ENCODE results near the gene LY6G5C. TPM values are rescaled to one million over a fixed set of nuclear protein-coding genes. Genes with fewer than 3 reads are reported as not detected.

The LY6G5C gene
- total RNA-seq, 1 experiment from 2014 or later = not detected

Other genes with a start within 250 kb of the LY6G5C start
- 24.9 and 27.3 TPM in 2 replicates for gene MICB, start 182.9 kb downstream of the LY6G5C start, total RNA-seq (2014; rRNA removed; shearing (Covaris generic))
- gene MCCD1, start 152.1 kb downstream of the LY6G5C start, total RNA-seq (2014; rRNA removed; shearing (Covaris generic)) = not detected in 2 replicates
- 678 and 762 TPM in 2 replicates for gene DDX39B, start 139.1 kb downstream of the LY6G5C start, total RNA-seq (2014; rRNA removed; shearing (Covaris generic))
- gene ATP6V1G2, start 134.5 kb downstream of the LY6G5C start, total RNA-seq (2014; rRNA removed; shearing (Covaris generic)) = 1.5 TPM in 1 of 2 replicates, not detected in the other
- gene NFKBIL1, start 133.5 kb downstream of the LY6G5C start, total RNA-seq (2014; rRNA removed; shearing (Covaris generic)) = 16.2 and 21.5 TPM in 2 replicates
- gene LTA, start 108.8 kb downstream of the LY6G5C start, total RNA-seq (2014; rRNA removed; shearing (Covaris generic)) = 0.11 TPM in 1 of 2 replicates, not detected in the other
- gene TNF, start 105.5 kb downstream of the LY6G5C start, total RNA-seq (2014; rRNA removed; shearing (Covaris generic)) = 1.4 and 4.0 TPM in 2 replicates
- 2.1 TPM in 1 of 2 replicates, not detected in the other for gene LTB, start 98.6 kb downstream of the LY6G5C start, total RNA-seq (2014; rRNA removed; shearing (Covaris generic))
- 0.09 and 3.5 TPM in 2 replicates for gene LST1, start 94.8 kb downstream of the LY6G5C start, total RNA-seq (2014; rRNA removed; shearing (Covaris generic))
- not detected in 2 replicates for gene NCR3, start 88.1 kb downstream of the LY6G5C start, total RNA-seq (2014; rRNA removed; shearing (Covaris generic))
- not detected in 2 replicates for gene AIF1, start 65.8 kb downstream of the LY6G5C start, total RNA-seq (2014; rRNA removed; shearing (Covaris generic))
- 50.1 and 51.9 TPM in 2 replicates for gene PRRC2A, start 60.4 kb downstream of the LY6G5C start, total RNA-seq (2014; rRNA removed; shearing (Covaris generic))
- 256 and 287 TPM in 2 replicates for gene BAG6, start 28.4 kb downstream of the LY6G5C start, total RNA-seq (2014; rRNA removed; shearing (Covaris generic))
- gene APOM, start 25.2 kb downstream of the LY6G5C start, total RNA-seq (2014; rRNA removed; shearing (Covaris generic)) = 0.18 and 1.4 TPM in 2 replicates
- gene C6orf47, start 20.3 kb downstream of the LY6G5C start, total RNA-seq (2014; rRNA removed; shearing (Covaris generic)) = 15.9 and 18.0 TPM in 2 replicates
- 32.9 and 40.2 TPM in 2 replicates for gene GPANK1, start 16.1 kb downstream of the LY6G5C start, total RNA-seq (2014; rRNA removed; shearing (Covaris generic))
- 328 and 376 TPM in 2 replicates for gene CSNK2B, start 15.0 kb downstream of the LY6G5C start, total RNA-seq (2014; rRNA removed; shearing (Covaris generic))
- 0.91 and 6.3 TPM in 2 replicates for gene LY6G5B, start 11.1 kb downstream of the LY6G5C start, total RNA-seq (2014; rRNA removed; shearing (Covaris generic))
- gene ABHD16A, start 22.3 kb upstream of the LY6G5C start, total RNA-seq (2014; rRNA removed; shearing (Covaris generic)) = 55.2 and 64.4 TPM in 2 replicates
- gene LY6G6F, start 25.8 kb upstream of the LY6G5C start, total RNA-seq (2014; rRNA removed; shearing (Covaris generic)) = not detected in 2 replicates
- not detected in 2 replicates for gene LY6G6D, start 34.3 kb upstream of the LY6G5C start, total RNA-seq (2014; rRNA removed; shearing (Covaris generic))
- gene LY6G6C, start 40.7 kb upstream of the LY6G5C start, total RNA-seq (2014; rRNA removed; shearing (Covaris generic)) = not detected in 2 replicates
- gene MPIG6B, start 42.3 kb upstream of the LY6G5C start, total RNA-seq (2014; rRNA removed; shearing (Covaris generic)) = not detected in 2 replicates
- gene DDAH2, start 48.2 kb upstream of the LY6G5C start, total RNA-seq (2014; rRNA removed; shearing (Covaris generic)) = 46.1 and 55.6 TPM in 2 replicates
- gene CLIC1, start 55.5 kb upstream of the LY6G5C start, total RNA-seq (2014; rRNA removed; shearing (Covaris generic)) = 1,198 and 1,241 TPM in 2 replicates
- 19.9 and 20.9 TPM in 2 replicates for gene MSH5, start 58.9 kb upstream of the LY6G5C start, total RNA-seq (2014; rRNA removed; shearing (Covaris generic))
- gene SAPCD1, start 81.6 kb upstream of the LY6G5C start, total RNA-seq (2014; rRNA removed; shearing (Covaris generic)) = 0.27 and 1.6 TPM in 2 replicates
- 0.34 TPM in 1 of 2 replicates, not detected in the other for gene VWA7, start 96.3 kb upstream of the LY6G5C start, total RNA-seq (2014; rRNA removed; shearing (Covaris generic))
- 77.3 and 80.3 TPM in 2 replicates for gene VARS1, start 114.7 kb upstream of the LY6G5C start, total RNA-seq (2014; rRNA removed; shearing (Covaris generic))
- 91.8 and 146 TPM in 2 replicates for gene LSM2, start 125.9 kb upstream of the LY6G5C start, total RNA-seq (2014; rRNA removed; shearing (Covaris generic))
- 0.12 and 0.80 TPM in 2 replicates for gene HSPA1L, start 134.2 kb upstream of the LY6G5C start, total RNA-seq (2014; rRNA removed; shearing (Covaris generic))
- 148 and 171 TPM in 2 replicates for gene HSPA1A, start 134.5 kb upstream of the LY6G5C start, total RNA-seq (2014; rRNA removed; shearing (Covaris generic))
- gene HSPA1B, start 146.7 kb upstream of the LY6G5C start, total RNA-seq (2014; rRNA removed; shearing (Covaris generic)) = 194 and 206 TPM in 2 replicates
- gene NEU1, start 181.8 kb upstream of the LY6G5C start, total RNA-seq (2014; rRNA removed; shearing (Covaris generic)) = 46.6 and 51.0 TPM in 2 replicates
- gene SLC44A4, start 197.9 kb upstream of the LY6G5C start, total RNA-seq (2014; rRNA removed; shearing (Covaris generic)) = not detected in 2 replicates
- 72.8 and 80.6 TPM in 2 replicates for gene EHMT2, start 216.6 kb upstream of the LY6G5C start, total RNA-seq (2014; rRNA removed; shearing (Covaris generic))
- gene ZBTB12, start 221.0 kb upstream of the LY6G5C start, total RNA-seq (2014; rRNA removed; shearing (Covaris generic)) = 7.5 and 9.8 TPM in 2 replicates
- 0.24 and 1.5 TPM in 2 replicates for gene C2, start 246.7 kb upstream of the LY6G5C start, total RNA-seq (2014; rRNA removed; shearing (Covaris generic))